ENCODE results near the gene PCDH15. TPM values are rescaled to one million over a fixed set of nuclear protein-coding genes. Genes with fewer than 3 reads are reported as not detected.

Gene PCDH15
- total and polyA plus RNA-seq, 2 of the 8 experiments (the other 6 are each of a cell fraction or from before 2014, with no cell fraction given) = 0.11 TPM; not detected in 1

- Histone ChIP-seq H3K18ac (ENCODE audit: extremely low read depth, low read length) (no peak overlapping the region), H3K14ac (ENCODE audit: insufficient read length) (no peak overlapping the region), H3K79me2 (ENCODE audit: control insufficient read depth in 1 of 2, insufficient read depth in 2 of 2, low read length in 2 of 2) (no peaks in the 10 kb centered on the region), H3K4ac (replicated peaks; ENCODE audit: insufficient read length, low read depth, low read length) (no peak overlapping the region), H4K5ac (ENCODE audit: insufficient read length, low read depth, low read length) (no peak overlapping the region), H2AK5ac (ENCODE audit: low read depth, low read length) (no peak overlapping the region), H2BK12ac (ENCODE audit: low read depth, low read length) (no peak overlapping the region), H3K4me3 (ENCODE audit: extremely low read depth in 1 of 4, insufficient read depth in 2 of 4, low read depth in 3 of 4, low read length in 4 of 4) (no peak overlapping the region), H2BK120ac (replicated peaks; ENCODE audit: low read depth, low read length) (no peak overlapping the region), H2BK15ac (ENCODE audit: low read length) (no peak overlapping the region), H3K9me3 (ENCODE audit: insufficient read depth in 2 of 2, low read depth in 1 of 2, low read length in 1 of 2) (no peaks in the 10 kb centered on the region), H4K91ac (replicated peaks; ENCODE audit: insufficient read length, low read length) (no peak overlapping the region), H3K4me2 (ENCODE audit: insufficient read depth in 1 of 2, low read depth in 2 of 2, low read length in 2 of 2) (no peak overlapping the region), H3K56ac (replicated peaks; ENCODE audit: insufficient read length, low read depth, low read length) (no peak overlapping the region), H2AFZ (ENCODE audit: low read length) (no peak overlapping the region), H3K27me3 (replicated peaks in 1 of 4; ENCODE audit: control insufficient read depth in 3 of 4, extremely low read depth in 1 of 4, insufficient read depth in 3 of 4, low read length in 3 of 4) (no peaks in the 10 kb centered on the region), H3K4me1 (replicated peaks in 1 of 4; ENCODE audit: control insufficient read depth in 3 of 4, insufficient read depth in 4 of 4, low read length in 3 of 4) (no peaks in the 10 kb centered on the region), H3K23me2 (ENCODE audit: low read depth, low read length) (no peaks in the 10 kb centered on the region), H3K36me3 (ENCODE audit: control insufficient read depth in 2 of 4, insufficient read depth in 4 of 4, low read length in 3 of 4) (no peaks in the 10 kb centered on the region), H4K20me1 (replicated peaks in 1 of 2; ENCODE audit: control insufficient read depth in 1 of 2, insufficient read depth in 2 of 2, low read length in 2 of 2) (no peaks in the 10 kb centered on the region), H3K9ac (replicated peaks in 1 of 4; ENCODE audit: extremely low read depth in 1 of 4, low read depth in 3 of 4, low read length in 3 of 4) (no peak overlapping the region), H4K8ac (ENCODE audit: extremely low read depth, insufficient read depth, low read length) (no peak overlapping the region), H3K23ac (ENCODE audit: insufficient read length) (no peak overlapping the region), H3K79me1 (ENCODE audit: low read depth, low read length) (no peaks in the 10 kb centered on the region), H3K27ac (ENCODE audit: low read depth, low read length) (no peak overlapping the region), H2BK5ac (ENCODE audit: low read depth, low read length) (no peak overlapping the region), H2BK20ac (ENCODE audit: low read length) (no peak overlapping the region)
- DNase-seq (ENCODE audit: low read depth in 1 of 2, low spot score in 2 of 2) = no peak
- no peak for FAIRE-seq
- 100% methylated on average over 1 of the region's 1 CpG; no CpG with 5 or more reads in 1 of the 2 experiments for WGBS, 2 experiments (ENCODE audit: extremely low coverage in 1 of 2, insufficient coverage in 1 of 2, insufficient read length in 1 of 2, insufficient replicate concordance in 2 of 2, low coverage in 1 of 2, low lambda C conversion rate in 2 of 2, missing lambda C conversion rate in 1 of 2)
- ChIA-PET POLR2A (ENCODE audit: partially characterized antibody) (no interaction called here), CTCF (ENCODE audit: partially characterized antibody) (no interaction called here)
- TF ChIP-seq KDM4A (IDR thresholded peaks at IDR 0.05; ENCODE audit: low read depth, low read length, severe bottlenecking) (no peak), JUND (IDR thresholded peaks at IDR 0.05; ENCODE audit: low read length) (no peak), FOSL1 (IDR thresholded peaks at IDR 0.05; ENCODE audit: insufficient read depth, low read depth, low read length) (no peak), TAF1 (IDR thresholded peaks at IDR 0.05; ENCODE audit: low read depth, low read length) (no peak), EGR1 (IDR thresholded peaks at IDR 0.05; ENCODE audit: borderline replicate concordance, low read depth, low read length) (no peak), NANOG (IDR thresholded peaks at IDR 0.05; ENCODE audit: insufficient read depth, low read depth, low read length, poor library complexity, severe bottlenecking) (no peak), ZNF274 (IDR thresholded peaks at IDR 0.05; ENCODE audit: borderline replicate concordance, extremely low read depth, low read length) (no peak), GTF2F1 (IDR thresholded peaks at IDR 0.05; ENCODE audit: borderline replicate concordance, low read depth, low read length) (no peak), RFX5 (IDR thresholded peaks at IDR 0.05; ENCODE audit: borderline replicate concordance, low read depth, low read length) (no peak), SP4 (IDR thresholded peaks at IDR 0.05; ENCODE audit: low read length) (no peak), ATF3 (IDR thresholded peaks at IDR 0.05; ENCODE audit: insufficient read depth, low read depth, low read length) (no peak), SRF (IDR thresholded peaks at IDR 0.05; ENCODE audit: low read depth, low read length) (no peak), RAD21 (IDR thresholded peaks at IDR 0.05 in 1 of 2, conservative IDR thresholded peaks at IDR 0.05 in 1 of 2; ENCODE audit: low read depth in 2 of 2, low read length in 2 of 2) (no peak), MAFK (IDR thresholded peaks at IDR 0.05; ENCODE audit: low read depth, low read length) (no peak), KDM5A (IDR thresholded peaks at IDR 0.05; ENCODE audit: low read length) (no peak)
Observed at GRCh38 chr10:53893061-53893460, 908.0 kb downstream of the PCDH15 start.
